Bronchial epithelial cell (primary cell): ENCODE data around the gene SLC35G6. TPM values are rescaled to one million over a fixed set of nuclear protein-coding genes. Genes with fewer than 3 reads are reported as not detected.

Experiments
- DNase-seq: peaks from one replicate; pipeline ENCODE4 v3.0.0-alpha.2; 2010; ENCODE audit warnings: low read depth
- FAIRE-seq: peaks from 2 replicates; lab custom pipeline; 2011; peaks lifted over from hg19 to GRCh38; lab: Jason Lieb, UNC
- H3K27me3 ChIP-seq: 2 replicates; pipeline ENCODE4 v1.5.1; 2011; ENCODE audit warnings: low read length; ENCODE audit not compliant: control insufficient read depth, insufficient read depth
- H3K36me3 ChIP-seq: 2 replicates; pipeline ENCODE4 v1.5.1; 2011; ENCODE audit warnings: low read length; ENCODE audit not compliant: control insufficient read depth, insufficient read depth
- H3K4me3 ChIP-seq: 2 replicates; pipeline ENCODE4 v1.5.1; 2011; ENCODE audit warnings: mild to moderate bottlenecking, low read depth, low read length, control low read depth
- total RNA-seq: library from RNA; depleted of rRNA; stranded (reverse); fragments of >200 nt; gene quantifications from 2 replicates; pipeline ENCODE4 v1.2.1, GENCODE V29; 2014
- TF ChIP-seq, protein P1 (sequence below): IDR thresholded peaks from 2 replicates; pipeline ENCODE4 v1.5.1; 2011; ENCODE audit warnings: mild to moderate bottlenecking, moderate library complexity, low read length, control low read depth, inconsistent platforms; ENCODE audit not compliant: insufficient read depth, severe bottlenecking

The SLC35G6 gene
- total RNA-seq, 1 donor from 2014 or later: not detected

DNA sequence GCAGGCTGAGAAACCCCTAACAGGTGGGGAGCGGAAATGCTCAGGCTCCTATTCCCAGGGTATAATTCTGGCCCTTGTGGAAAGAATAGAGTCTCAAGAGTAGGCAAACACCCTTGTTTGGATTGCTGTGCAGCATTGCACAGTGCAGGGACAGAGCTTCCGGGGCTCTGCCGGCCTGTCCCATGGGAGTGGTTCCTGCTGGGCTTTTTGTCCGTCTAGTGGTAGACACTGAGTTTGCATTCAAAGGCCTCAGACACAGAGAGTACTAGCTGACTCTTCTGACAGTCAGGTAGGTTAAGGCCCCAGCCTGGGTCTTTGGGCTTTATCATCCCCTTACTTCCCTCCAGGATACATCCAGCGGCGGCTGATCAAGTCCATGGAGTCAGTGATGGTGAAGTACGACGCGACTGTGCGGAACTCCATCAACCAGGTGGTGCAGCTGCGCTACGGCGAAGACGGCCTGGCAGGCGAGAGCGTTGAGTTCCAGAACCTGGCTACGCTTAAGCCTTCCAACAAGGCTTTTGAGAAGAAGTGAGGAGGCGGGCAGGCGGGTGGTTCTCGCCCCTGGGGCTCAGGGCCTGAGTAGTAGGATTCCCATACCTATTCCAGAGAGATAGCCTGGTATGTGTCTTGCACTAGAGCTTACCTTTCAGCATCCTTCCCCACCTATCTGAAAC, 21.1 kb downstream of the SLC35G6 start:
- no peak for FAIRE-seq
- no peak overlapping the region for H3K4me3 ChIP-seq
- H3K36me3 ChIP-seq: peaks cover 54% of the 10 kb centered on the region
- TF ChIP-seq, protein P1, sequence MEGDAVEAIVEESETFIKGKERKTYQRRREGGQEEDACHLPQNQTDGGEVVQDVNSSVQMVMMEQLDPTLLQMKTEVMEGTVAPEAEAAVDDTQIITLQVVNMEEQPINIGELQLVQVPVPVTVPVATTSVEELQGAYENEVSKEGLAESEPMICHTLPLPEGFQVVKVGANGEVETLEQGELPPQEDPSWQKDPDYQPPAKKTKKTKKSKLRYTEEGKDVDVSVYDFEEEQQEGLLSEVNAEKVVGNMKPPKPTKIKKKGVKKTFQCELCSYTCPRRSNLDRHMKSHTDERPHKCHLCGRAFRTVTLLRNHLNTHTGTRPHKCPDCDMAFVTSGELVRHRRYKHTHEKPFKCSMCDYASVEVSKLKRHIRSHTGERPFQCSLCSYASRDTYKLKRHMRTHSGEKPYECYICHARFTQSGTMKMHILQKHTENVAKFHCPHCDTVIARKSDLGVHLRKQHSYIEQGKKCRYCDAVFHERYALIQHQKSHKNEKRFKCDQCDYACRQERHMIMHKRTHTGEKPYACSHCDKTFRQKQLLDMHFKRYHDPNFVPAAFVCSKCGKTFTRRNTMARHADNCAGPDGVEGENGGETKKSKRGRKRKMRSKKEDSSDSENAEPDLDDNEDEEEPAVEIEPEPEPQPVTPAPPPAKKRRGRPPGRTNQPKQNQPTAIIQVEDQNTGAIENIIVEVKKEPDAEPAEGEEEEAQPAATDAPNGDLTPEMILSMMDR: no peak
- no peak for DNase-seq
- H3K27me3 ChIP-seq: no peaks in the 10 kb centered on the region

DNA sequence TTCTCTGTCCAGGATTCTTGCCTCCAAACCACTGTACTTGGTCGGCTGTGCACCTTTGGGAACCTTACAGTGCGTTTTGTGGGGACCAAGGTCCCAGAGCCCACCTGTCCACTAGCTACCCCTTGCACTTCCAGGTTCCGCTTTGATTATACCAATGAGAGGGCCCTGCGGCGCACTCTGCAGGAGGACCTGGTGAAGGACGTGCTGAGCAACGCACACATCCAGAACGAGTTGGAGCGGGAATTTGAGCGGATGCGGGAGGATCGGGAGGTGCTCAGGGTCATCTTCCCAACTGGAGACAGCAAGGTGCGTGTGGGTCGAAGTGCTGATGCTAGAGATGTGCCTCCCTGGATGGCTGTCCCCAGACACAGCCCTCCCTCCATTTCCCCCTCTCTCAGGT, 21.7 kb downstream of the SLC35G6 start:
- FAIRE-seq (no peak), DNase-seq (no peak)
- Histone ChIP-seq H3K4me3 (no peak overlapping the region), H3K36me3 (peaks cover 49% of the 10 kb centered on the region), H3K27me3 (no peaks in the 10 kb centered on the region)
- TF ChIP-seq, protein P1: peak; percentile 13

DNA sequence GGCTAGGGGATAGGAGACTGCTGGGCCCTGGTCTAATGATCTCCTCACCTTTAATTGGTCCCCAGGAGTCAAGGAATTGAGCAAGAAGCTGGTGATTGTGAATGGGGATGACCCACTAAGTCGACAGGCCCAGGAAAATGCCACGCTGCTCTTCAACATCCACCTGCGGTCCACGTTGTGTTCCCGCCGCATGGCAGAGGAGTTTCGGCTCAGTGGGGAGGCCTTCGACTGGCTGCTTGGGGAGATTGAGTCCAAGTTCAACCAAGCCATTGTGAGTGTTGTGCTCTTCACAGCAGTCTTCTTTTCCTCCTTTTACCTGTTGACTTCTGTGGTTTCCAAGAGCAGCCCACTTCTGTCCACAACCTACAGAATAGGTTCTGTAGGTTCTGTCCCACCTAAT, 22.3 kb downstream of the SLC35G6 start:
- TF ChIP-seq, protein P1: no peak
- FAIRE-seq: peak; percentile 58
- H3K4me3 ChIP-seq: no peak overlapping the region
- H3K36me3 ChIP-seq: peaks cover 49% of the 10 kb centered on the region
- no peaks in the 10 kb centered on the region for H3K27me3 ChIP-seq
- DNase-seq: no peak

DNA sequence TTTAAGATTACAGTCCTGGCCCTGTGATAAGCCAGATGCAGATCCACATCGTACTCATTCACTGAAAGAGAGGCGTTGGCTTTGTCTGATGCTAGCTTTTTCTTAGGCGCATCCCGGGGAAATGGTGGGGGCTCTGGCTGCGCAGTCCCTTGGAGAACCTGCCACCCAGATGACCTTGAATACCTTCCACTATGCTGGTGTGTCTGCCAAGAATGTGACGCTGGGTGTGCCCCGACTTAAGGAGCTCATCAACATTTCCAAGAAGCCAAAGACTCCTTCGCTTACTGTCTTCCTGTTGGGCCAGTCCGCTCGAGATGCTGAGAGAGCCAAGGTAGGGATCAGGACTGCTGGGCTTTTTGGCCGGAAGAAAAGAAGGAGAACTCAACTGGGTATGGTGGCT, 26.9 kb downstream of the SLC35G6 start:
- FAIRE-seq: no peak
- no peaks in the 10 kb centered on the region for H3K27me3 ChIP-seq
- TF ChIP-seq, protein P1: no peak
- no peak for DNase-seq
- no peak overlapping the region for H3K4me3 ChIP-seq
- H3K36me3 ChIP-seq: peaks cover 53% of the 10 kb centered on the region

DNA sequence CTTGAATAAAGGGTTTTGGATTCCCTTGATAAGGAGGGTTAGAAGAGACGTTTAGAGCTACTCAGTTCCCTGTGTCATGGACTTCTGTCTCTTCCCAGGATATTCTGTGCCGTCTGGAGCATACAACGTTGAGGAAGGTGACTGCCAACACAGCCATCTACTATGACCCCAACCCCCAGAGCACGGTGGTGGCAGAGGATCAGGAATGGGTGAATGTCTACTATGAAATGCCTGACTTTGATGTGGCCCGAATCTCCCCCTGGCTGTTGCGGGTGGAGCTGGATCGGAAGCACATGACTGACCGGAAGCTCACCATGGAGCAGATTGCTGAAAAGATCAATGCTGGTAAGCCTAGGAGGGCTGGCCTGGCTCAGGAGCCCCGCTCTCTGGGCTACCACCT, 27.6 kb downstream of the SLC35G6 start:
- Histone ChIP-seq H3K27me3 (no peaks in the 10 kb centered on the region), H3K4me3 (no peak overlapping the region), H3K36me3 (peaks cover 46% of the 10 kb centered on the region)
- TF ChIP-seq, protein P1: no peak
- DNase-seq (no peak), FAIRE-seq (no peak)

DNA sequence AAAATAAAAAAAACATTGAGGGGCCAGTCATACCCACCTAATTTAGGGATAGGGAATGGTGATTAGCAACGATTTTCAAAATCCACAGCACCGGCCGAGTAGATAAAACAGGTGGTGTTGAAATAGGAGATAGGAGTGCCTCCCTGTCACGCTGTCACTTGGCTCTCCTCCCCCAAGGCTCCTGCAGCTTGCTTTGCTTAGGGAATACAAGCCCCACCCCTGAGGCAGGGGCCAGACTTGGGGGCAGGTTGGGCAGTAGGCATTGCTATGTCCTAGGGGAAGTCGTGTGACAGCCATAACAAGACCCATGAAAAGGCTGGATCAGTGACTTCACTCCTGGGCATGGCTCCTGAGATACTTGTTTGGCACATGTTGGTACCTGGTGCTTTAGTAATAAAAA, 28.7 kb downstream of the SLC35G6 start:
- peaks cover 45% of the 10 kb centered on the region for H3K36me3 ChIP-seq
- FAIRE-seq: no peak
- TF ChIP-seq, protein P1: no peak

More for the DNA sequence above, 28.7 kb downstream of the SLC35G6 start:
- H3K27me3 ChIP-seq: no peaks in the 10 kb centered on the region
- no peak overlapping the region for H3K4me3 ChIP-seq
- no peak for DNase-seq
